Smooth muscle cell (in vitro differentiated cells): ENCODE measurements around the gene PPP1R14B. TPM values are rescaled to one million over a fixed set of nuclear protein-coding genes. Genes with fewer than 3 reads are reported as not detected.
"Not testable (repeated sequence)": the region's sequence is repeated elsewhere in the genome, so short reads cannot be mapped to it uniquely, and the experiment has no call there.

Source experiments
- DNase-seq: peaks from one replicate; lab custom pipeline; 2025; ENCODE audit not compliant: unreplicated experiment; lab: John Stamatoyannopoulos, UW
- H2AFZ ChIP-seq: fragments of 200-600 bp; sonication (generic); 2 replicates; pipeline ENCODE4 v1.6.0; 2016; ENCODE audit warnings: antibody characterized with exemption, low read depth, mild to moderate bottlenecking
- H3F3A ChIP-seq: fragments of 200-600 bp; sonication (generic); 2 replicates; pipeline ENCODE4 v1.6.0; 2017; ENCODE audit warnings: antibody characterized with exemption, low read depth
- H3K27ac ChIP-seq: fragments of 200-600 bp; sonication (generic); 2 replicates; pipeline ENCODE4 v1.5.1; 2016; ENCODE audit warnings: low read depth, mild to moderate bottlenecking
- H3K27me3 ChIP-seq: fragments of 200-600 bp; sonication (generic); 2 replicates; pipeline ENCODE4 v1.6.1; 2016; ENCODE audit warnings: low read depth, mild to moderate bottlenecking
- H3K36me3 ChIP-seq: fragments of 200-600 bp; sonication (generic); 2 replicates; pipeline ENCODE4 v1.5.1; 2016; ENCODE audit warnings: low read depth
- H3K4me1 ChIP-seq: fragments of 200-600 bp; sonication (generic); 2 replicates; pipeline ENCODE4 v1.5.1; 2016; ENCODE audit warnings: low read depth
- H3K4me2 ChIP-seq: fragments of 200-600 bp; sonication (generic); 2 replicates; pipeline ENCODE4 v1.6.0; 2016; ENCODE audit warnings: mild to moderate bottlenecking
- H3K4me3 ChIP-seq: fragments of 200-600 bp; sonication (generic); 2 replicates; pipeline ENCODE4 v1.5.1; 2016; ENCODE audit warnings: mild to moderate bottlenecking
- H3K79me2 ChIP-seq: fragments of 200-600 bp; sonication (generic); 2 replicates; pipeline ENCODE4 v1.6.0; 2016; ENCODE audit warnings: low read depth, mild to moderate bottlenecking
- H3K9ac ChIP-seq: fragments of 200-600 bp; sonication (generic); 2 replicates; pipeline ENCODE4 v1.6.0; 2016; ENCODE audit warnings: low read depth
- H3K9me3 ChIP-seq: fragments of 200-600 bp; sonication (generic); replicated peaks from 2 replicates; pipeline ENCODE4 v1.5.1; 2016; ENCODE audit warnings: low read depth
- H4K20me1 ChIP-seq: fragments of 200-600 bp; sonication (generic); 2 replicates; pipeline ENCODE4 v1.6.0; 2016; ENCODE audit warnings: low read depth
- CTCF ChIP-seq: fragments of 200-600 bp; sonication (generic); IDR thresholded peaks from 2 replicates; pipeline ENCODE4 v1.5.1; 2017; ENCODE audit warnings: borderline replicate concordance, mild to moderate bottlenecking, antibody characterized with exemption; ENCODE audit not compliant: insufficient read depth, poor library complexity, severe bottlenecking
- WGBS: methylation state at CpG from one replicate; pipeline ENCODE4 v1.1.7; 2016; ENCODE audit warnings: low lambda C conversion rate; 5-methylcytosine and 5-hydroxymethylcytosine counted together
- polyA plus RNA-seq: library from polyadenylated mRNA; unstranded; fragments of >200 nt; fragmentation: Nextera tagmentation; extraction: Ambion mirVana; gene quantifications from 2 replicates; pipeline ENCODE4 v1.2.1, GENCODE V29; 2016
- total RNA-seq: library from RNA; depleted of rRNA; stranded (reverse); fragments of >200 nt; gene quantifications from 2 replicates; pipeline ENCODE4 v1.2.3, GENCODE V29; 2014

Gene PPP1R14B
- total and polyA plus RNA-seq, 2 experiments from 2014 or later = 242 to 530 TPM

GRCh38 chr11:64248578-64248977 lies 1.8 kb upstream of the PPP1R14B start:
- H3K4me2 ChIP-seq = no peak overlapping the region
- H3K9me3 ChIP-seq = no peaks in the 10 kb centered on the region
- no peak for DNase-seq
- H3F3A ChIP-seq = peaks cover 7% of the 10 kb centered on the region
- no peak overlapping the region for H3K27ac ChIP-seq
- no peak overlapping the region for H3K4me3 ChIP-seq
- no peak for TF ChIP-seq CTCF
- no peaks in the 10 kb centered on the region for H3K27me3 ChIP-seq
- H3K36me3 ChIP-seq = no peaks in the 10 kb centered on the region
- peaks cover 23% of the 10 kb centered on the region for H3K4me1 ChIP-seq
- peaks cover 23% of the 10 kb centered on the region for H3K79me2 ChIP-seq
- H3K9ac ChIP-seq = no peak overlapping the region
- peaks cover 25% of the 10 kb centered on the region for H4K20me1 ChIP-seq
- H2AFZ ChIP-seq = no peak overlapping the region
- 59% methylated on average over 6 of the region's 7 CpGs for WGBS

DNA sequence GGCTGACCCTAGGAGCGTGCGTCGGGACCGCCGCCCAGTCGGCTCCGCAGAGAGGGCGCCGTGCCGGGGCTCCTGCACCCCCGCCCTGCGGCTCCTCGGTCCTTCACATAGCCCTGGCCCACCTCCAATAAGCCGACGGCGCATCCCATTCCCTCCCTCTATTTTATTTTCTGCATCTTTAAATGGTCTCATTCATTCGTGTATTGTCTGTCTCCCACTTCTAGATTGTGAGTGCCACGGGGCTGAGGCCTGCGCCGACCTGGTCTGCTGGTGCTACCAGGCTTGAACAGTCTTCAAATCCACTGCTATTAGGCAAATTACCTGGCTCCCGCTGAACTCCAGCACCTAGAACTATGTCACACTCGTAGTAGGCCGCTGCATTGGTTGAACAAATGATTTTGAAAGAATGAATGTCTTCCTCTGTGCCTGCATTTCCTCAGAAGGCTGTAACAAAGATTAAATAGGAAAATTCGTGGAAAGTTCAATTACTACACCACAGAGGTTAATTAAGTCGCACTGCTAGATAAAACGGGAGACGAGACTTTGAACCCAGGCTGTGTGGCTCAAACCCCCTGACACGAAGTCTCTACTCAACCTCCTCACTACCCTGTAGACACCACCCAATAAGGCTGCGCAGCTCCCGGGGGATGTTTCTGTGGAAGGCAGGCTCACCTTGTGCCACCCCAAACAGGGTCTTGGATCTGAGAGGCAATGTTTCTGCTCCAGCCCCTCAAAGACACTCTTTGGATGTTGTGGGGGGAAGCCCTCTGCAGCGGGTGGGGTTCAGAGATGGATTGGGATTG lies 1.2 kb upstream of the PPP1R14B start:
- Histone ChIP-seq H3K27me3 (no peaks in the 10 kb centered on the region), H3K4me1 (peaks cover 23% of the 10 kb centered on the region), H3K9ac (peak overlapping the region; percentile 23), H4K20me1 (peaks cover 25% of the 10 kb centered on the region), H3K79me2 (peaks cover 23% of the 10 kb centered on the region), H3K36me3 (no peaks in the 10 kb centered on the region), H3K4me2 (peak overlapping the region; percentile 92), H2AFZ (no peak overlapping the region), H3K4me3 (peak overlapping the region; percentile 57), H3K9me3 (no peaks in the 10 kb centered on the region), H3F3A (peaks cover 7% of the 10 kb centered on the region), H3K27ac (peak overlapping the region; percentile 75)
- 38% methylated on average over 31 of the region's 31 CpGs for WGBS
- no peak for TF ChIP-seq CTCF
- no peak for DNase-seq

- Histone ChIP-seq H3K4me1 (peaks cover 25% of the 10 kb centered on the region), H3K4me3 (peak overlapping the region; percentile 63), H3K79me2 (peaks cover 19% of the 10 kb centered on the region), H3K27ac (peak overlapping the region; percentile 87), H4K20me1 (peaks cover 30% of the 10 kb centered on the region)
- H3K27me3 ChIP-seq, H3K36me3 ChIP-seq, DNase-seq, H3K4me2 ChIP-seq, H3K9me3 ChIP-seq, H3F3A ChIP-seq, H2AFZ ChIP-seq, H3K9ac ChIP-seq: not testable (repeated sequence)
- 0% methylated on average over 20 of the region's 43 CpGs for WGBS
Observed at GRCh38 chr11:64246621-64246870, 197 bp downstream of the PPP1R14B start.

- H3K36me3 ChIP-seq = no peaks in the 10 kb centered on the region
- peak overlapping the region; percentile 80 for H3K9ac ChIP-seq
- H3K79me2 ChIP-seq = peaks cover 19% of the 10 kb centered on the region
- no peak for TF ChIP-seq CTCF
- peaks cover 25% of the 10 kb centered on the region for H3K4me1 ChIP-seq
- no peaks in the 10 kb centered on the region for H3K9me3 ChIP-seq
- no peaks in the 10 kb centered on the region for H3K27me3 ChIP-seq
- 1% methylated on average over 45 of the region's 46 CpGs for WGBS
- peaks cover 7% of the 10 kb centered on the region for H3F3A ChIP-seq
- H4K20me1 ChIP-seq = peaks cover 30% of the 10 kb centered on the region
- H3K4me3 ChIP-seq = peak overlapping the region; percentile 63
- H3K27ac ChIP-seq = peak overlapping the region; percentile 87
- no peak overlapping the region for H2AFZ ChIP-seq
- DNase-seq = peak; percentile 33
- H3K4me2 ChIP-seq = peak overlapping the region; percentile 89
Observed at GRCh38 chr11:64245797-64246620, 734 bp downstream of the PPP1R14B start.
